ENCODE results near the gene CLINT1.

Gene CLINT1

DNA sequence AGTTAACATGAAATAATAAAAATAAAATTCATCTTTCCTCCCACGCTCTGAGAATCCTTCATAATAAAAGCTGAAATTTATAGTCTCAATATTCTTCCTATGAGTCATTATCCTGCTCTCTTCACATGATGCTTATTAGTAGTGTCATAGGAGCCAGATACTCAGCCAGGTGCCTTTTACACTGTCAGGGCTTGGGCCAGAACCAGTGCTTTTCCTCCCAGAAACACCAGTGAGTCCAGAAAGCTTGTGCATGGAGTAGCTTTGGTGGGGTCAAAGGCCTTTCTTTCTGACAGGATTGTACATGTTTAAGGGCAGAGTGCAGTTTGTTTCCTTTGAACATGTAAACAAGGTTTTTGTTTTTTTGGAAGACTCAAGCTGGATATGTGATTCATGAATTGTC, 108.6 kb downstream of the CLINT1 start:
- no peak for DNase-seq

DNA sequence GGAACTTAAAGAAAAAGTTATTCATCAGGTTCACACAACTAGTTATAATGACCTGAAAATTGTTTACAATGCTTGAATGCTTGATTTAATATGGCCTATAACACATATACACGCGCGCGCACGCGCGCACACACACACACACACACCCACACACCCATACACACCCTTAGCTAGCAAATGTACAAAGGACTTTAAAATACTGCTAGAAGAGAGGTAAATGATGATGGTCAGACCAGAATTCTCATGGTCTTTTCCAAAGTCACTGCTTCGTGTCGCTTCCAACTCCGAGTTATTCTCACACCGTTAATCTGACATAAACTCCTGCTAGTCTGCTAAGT, 109.5 kb downstream of the CLINT1 start:
- DNase-seq = no peak

DNA sequence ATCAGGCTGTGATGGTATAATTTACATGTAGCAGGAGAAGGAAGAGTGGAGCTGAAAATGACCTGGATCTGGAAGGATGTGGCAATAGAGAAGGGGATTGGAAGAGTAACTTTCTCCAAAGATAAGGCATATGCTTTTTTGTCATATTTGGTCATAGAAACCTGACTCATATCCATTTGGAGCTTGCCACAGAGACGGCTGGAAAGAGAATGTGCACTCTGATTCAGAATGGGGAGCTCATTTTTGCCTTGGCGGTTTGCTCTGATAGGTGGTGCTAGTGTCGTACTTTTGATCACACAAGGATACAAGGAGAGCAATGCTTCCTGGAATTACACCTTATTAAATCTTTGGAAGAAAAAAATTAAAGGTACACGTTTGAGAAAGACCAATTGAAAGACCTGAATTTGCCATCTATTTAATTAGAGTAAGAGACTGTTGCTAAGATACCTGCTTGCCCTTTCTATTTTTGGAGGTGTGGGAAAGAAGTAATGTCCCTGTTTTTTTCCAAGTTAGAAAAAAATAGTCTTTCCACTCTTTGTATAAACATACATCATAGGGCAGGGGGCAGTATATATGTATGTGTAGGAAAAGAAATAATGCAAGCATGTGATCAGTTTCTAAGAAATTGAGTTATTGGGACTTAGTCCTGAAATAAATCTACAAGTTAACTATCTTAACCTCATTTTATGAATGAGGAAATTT, 110.0 kb downstream of the CLINT1 start:
- no peak for DNase-seq

DNA sequence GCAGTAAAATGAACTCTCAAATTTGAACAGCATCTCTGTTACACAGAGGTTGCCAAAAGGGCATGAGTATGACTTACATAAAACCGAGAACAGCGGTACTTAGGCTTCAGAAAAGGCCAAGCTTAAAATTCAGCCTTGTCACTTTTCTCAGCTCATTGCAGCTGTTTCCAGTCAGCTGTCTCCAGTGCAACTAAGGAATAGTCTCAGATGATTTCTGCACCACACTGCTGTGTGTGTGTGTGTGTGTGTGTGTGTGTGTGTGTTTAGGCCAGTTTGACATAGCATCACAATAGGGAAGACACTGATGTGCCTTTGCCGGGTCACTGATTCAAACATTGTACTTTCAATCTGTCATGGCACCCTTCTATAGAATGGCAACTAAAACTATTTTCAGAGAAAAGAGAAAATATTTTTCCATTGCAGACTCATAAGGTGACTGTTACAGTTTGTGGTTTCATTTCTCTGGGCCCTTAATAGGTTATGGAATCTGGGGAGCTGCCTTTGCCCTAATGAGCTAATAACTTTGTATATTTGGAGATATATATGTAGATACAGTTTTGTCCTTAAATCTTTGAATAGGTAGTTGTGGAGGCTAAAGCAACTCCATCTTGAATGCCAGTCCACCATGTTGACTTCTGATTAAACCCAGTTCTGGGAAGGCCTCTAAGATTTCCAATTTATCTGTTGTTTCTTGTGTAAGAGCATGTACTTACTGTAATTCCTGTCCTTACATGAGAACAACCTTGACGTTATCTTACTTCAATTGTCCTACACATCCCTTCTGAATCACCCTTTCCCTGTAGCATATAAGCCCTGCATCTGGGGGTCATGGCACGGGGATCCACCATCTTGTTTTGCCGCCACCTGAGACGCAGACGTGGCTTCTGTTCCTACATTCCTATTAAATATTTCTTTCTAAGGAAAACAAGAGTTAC, 110.9 kb downstream of the CLINT1 start:
- no peak for DNase-seq

DNA sequence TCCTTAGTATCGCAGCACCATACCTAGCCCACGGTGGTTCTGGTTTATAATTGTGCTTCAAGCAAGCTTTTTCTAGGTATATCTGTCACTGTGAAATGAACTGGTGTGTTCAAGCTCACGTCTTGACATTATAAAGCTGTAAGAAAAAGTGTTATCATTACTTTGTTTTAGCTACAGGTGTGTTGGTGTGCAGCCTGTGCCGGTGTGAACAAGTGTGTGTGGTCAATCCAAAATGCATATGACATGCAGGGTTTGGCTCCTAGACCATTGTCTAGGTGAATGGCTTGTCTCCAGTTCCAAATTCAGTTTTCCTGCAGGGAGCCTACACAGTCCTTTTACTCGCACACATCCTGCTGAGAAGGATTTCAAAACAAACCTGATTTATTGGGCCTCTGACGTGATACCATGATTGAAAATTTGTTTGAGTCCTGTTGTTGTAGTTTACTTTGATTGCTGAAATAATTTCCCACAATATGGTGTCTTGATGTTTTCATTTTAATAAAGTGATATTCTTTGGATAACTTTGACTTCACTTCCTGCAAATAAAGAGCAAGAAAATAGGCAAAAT, 111.7 kb downstream of the CLINT1 start:
- no peak for DNase-seq

DNA sequence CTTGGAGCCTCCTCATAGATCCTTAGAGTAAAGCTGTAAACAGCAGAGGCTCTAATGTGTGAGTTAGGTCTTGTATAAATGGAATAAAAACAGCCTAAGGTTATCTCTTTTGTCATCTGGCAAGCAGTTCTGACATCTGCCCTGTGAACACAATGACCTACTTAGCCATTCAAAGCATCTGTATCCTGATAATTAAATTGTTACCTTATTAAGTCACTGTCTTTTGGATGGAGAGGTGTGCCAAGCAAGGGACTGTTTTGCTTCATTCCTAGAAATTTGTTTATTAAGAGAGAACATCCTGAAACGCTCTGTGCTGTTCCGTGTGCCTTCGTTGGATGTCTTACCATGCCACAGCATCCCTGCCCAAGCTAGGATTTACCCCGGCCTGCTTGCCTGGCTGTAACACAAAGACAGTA, 113.9 kb downstream of the CLINT1 start:
- peak; percentile 48 to 89 for DNase-seq

DNA sequence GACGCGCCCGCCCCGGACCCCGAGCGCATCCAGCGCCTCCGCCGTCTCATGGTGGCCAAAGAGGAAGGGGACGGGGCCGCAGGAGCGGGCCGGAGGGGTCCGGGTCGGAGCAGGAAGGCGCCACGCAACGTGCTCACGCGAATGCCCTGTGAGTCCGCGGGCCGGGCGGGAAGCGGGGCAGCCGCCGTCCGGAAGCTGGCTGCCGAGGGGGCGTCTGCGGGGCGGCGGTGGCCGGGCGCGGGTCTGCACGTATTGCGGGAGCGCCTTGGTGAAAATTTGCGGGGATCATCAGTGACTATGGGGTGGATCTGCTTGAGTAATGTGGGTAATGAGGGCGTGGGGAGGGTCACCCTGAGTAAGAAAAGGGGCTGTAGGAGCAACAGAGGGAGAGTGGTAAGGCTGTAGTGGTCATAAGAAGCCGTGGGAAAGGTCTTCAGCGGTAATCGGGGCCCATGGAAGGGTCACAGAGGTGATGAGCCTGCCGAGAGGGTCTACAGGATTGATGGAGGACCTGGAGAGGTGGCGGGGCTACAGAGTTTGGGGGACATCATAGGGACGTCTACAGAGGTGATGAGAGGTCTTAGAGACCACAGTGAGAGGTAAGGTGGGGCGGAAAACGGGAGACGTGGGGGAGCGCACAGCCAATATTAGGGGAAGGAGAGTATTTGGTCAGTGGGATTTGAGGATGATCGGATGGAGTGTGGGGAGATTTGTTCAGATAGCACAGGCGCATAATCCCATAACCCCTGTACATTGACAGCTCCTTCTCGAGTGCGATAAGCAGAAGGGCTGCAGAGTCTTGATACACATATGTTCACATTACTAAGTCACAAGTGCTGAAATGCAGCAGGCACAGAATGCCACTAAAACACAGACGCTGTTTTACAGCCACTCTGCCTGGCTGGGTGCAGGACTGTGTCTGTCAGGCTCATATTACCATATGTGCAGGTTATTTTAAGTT, 114.6 kb downstream of the CLINT1 start:
- DNase-seq = peak; percentile 65 to 89

DNA sequence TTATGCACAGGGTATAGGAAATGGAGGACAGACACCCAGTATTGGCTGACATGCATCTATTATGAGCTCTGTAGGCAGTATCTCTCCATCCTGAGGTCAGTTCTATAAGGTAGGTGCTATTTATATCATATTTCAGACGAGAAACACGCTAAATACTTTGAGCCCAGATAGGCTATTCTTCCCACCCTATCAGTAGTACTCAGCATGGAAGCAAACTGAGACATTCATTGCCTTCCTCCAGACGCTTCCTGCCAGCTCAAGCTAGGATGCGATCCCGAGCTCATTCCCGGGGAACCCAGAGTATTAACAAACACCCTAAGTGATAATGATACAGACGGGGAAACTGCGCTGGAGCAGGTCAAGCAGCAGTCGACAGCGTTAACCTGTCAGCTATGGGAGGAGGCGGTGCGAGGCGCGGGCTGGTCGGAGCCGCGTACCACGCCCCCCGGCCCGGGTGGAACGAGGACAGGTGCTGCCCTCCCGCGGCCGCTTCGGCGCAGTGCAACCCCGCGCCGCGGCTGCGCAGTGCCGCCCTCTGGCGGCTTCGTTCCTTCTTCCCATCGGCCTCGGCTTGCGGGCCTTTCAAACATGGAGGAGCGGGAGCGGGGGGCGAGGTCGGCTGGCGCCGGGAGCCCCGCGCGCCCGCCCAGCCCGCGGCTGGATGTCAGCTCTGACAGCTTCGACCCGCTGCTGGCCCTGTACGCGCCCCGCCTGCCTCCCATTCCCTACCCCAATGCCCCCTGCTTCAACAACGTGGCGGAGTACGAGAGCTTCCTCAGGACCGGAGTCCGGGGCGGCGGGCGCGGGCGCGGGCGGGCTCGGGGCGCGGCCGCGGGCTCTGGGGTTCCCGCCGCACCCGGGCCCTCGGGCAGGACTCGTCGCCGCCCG, 115.5 kb downstream of the CLINT1 start, which contains the start of gene LSM11:
LSM11 (plus strand) TSS at position 550 of the 888 bp plus-strand sequence; CDS start at position 589, 39 bp downstream.
- peak; percentile 60 to 80 for DNase-seq

DNA sequence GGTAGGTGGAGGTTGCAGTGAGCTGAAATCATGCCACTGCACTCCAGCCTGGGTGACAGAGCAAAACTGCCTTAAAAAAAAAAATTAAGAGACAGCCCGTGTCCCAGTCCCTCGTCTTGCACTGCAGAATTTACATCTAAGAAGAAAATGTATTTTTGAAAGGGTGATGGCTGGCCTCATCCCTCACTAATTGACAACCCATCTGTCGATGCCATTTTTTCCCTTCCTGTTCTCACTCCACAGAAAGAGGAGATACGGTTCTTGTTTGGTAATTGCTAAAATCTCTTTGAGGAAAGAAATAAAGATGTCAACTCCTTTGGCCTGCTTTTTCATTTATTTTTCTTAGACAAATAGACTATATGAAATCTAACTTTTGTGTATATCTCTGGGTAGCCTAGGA, 117.8 kb downstream of the CLINT1 start:
- DNase-seq = no peak

DNA sequence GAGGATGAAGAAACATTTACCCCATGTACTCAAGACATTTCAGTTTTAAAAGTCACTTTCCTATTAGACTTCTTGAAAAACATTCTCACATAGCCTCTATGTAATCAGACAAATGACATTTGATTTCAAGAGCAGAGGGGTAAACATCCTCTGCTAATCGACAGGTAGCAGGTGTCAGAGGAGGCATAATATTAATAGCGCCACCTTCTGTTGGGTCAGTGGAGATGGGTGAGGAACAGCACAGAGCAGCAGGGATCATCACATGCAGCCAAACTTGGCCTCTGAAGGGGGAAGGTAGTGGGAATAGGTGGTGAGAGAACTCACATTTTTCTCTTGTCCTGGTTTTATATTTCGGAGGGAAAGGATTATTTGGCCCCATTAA, 118.7 kb downstream of the CLINT1 start:
- DNase-seq = peak in 1 of 2 experiments; percentile 40

DNA sequence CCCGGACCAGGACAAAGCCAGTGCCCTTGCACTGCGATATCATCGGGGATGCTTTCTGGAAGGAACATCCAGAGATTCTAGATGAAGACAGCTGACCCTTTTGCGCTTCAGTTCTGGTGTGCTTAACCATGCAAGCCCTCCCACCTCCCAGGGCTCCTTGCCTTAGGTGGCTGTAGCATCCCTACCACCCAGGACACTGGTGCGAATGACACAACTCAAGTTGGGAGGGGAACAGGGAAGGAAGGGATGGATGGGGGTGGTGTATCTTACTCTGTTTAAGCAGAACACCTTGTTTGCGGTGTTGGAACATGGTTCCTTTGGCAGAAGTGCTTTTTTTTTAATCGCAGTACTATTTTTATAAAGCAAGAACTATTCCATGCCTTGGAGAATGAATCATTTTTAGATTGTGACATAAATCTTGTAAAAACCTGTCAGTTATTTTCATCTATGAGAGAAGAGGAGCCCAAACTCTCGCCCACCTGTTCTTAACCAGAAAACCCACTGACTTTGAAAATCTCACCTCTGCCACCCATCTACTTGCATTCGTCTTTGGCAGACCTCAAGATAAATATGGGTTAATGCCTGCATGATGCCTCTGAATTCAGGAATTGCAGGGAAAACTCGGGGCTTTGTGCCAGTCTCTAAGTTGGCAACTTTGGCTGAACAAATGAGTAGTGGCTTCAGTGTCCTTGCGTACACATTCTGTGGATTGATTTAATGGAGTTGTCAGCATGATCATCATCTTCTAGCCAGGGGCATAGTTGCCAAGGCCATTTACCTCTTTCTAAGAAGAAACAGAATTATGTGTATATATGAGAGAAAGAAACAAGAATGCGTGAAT, 119.3 kb downstream of the CLINT1 start:
- DNase-seq = no peak

DNA sequence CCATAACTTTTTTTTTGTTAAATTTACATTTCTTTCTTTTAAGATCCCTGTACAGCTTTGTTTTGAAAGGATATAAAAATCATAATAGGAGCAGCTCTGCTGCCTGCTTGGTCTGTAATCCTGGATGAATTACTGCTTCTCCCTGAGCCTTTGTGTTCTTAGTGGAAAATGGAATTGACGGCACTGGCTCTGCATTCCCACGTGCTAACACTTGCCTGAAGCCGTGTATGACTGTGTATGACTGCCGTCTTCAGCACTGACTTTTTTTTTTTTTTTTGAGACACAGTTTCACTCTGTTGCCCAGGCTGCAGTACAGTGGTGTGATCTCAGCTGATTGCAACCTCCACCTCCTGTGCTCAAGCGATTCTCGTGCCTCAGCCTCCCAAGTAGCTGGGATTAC, 123.0 kb downstream of the CLINT1 start:
- DNase-seq = no peak
